ENCODE data around the gene PTBP1.
A peak's percentile ranks its signal among the peaks of the same experiment; 100 is the strongest.
"Not testable (repeated sequence)": the region's sequence is repeated elsewhere in the genome, so short reads cannot be mapped to it uniquely, and the experiment has no call there.

The PTBP1 gene

GRCh38 chr19:840519-841206 lies 43.4 kb downstream of the PTBP1 start, which contains the start of gene PRTN3:
PRTN3 (plus strand) TSS chr19:840999; CDS start chr19:841009, 10 bp downstream.
- Histone ChIP-seq H3K27ac (no peak within 1 kb of the TSS), H3K9me3 (replicated peaks in 1 of 11) (no peaks in the 10 kb centered on the region), H3K9ac (peak within 1 kb of the TSS in 1 of 11 experiments; percentile 49; a peak in 2 of 22 replicates), H4K20me1 (peaks cover 0 to 20% (median 0%) of the 10 kb centered on the region in 11 experiments; a peak in 7 of 22 replicates), H3K36me3 (no peaks in the 10 kb centered on the region), H3K4me1 (peaks cover 19 to 44% (median 30%) of the 10 kb centered on the region in 10 experiments), H3K4me2 (peak within 1 kb of the TSS; percentile 41 to 80 (median 74); a peak in 21 of 22 replicates), H3K4me3 (no peak within 1 kb of the TSS), H3K27me3 (peaks cover 40 to 60% (median 49%) of the 10 kb centered on the region in 11 experiments)
- peak in 1 of 11 experiments; percentile 18; a peak in 1 of 22 replicates for TF ChIP-seq Cebpa-rat (IDR thresholded peaks at IDR 0.05)

- peaks cover 19 to 40% (median 28%) of the 10 kb centered on the region in 10 experiments for H3K4me1 ChIP-seq
- not testable (repeated sequence) for H3K9me3 ChIP-seq (replicated peaks in 1 of 11); H3K27ac ChIP-seq; H3K36me3 ChIP-seq; H3K4me3 ChIP-seq; H3K4me2 ChIP-seq; H3K9ac ChIP-seq
- H3K27me3 ChIP-seq = peaks cover 54 to 71% (median 62%) of the 10 kb centered on the region in 11 experiments
- H4K20me1 ChIP-seq = peaks cover 0 to 32% (median 5%) of the 10 kb centered on the region in 11 experiments; a peak in 9 of 22 replicates
Observed at GRCh38 chr19:842802-843179, 45.5 kb downstream of the PTBP1 start.

- Histone ChIP-seq H3K27ac (no peak overlapping the region), H3K4me3 (no peak overlapping the region), H4K20me1 (peaks cover 0 to 33% (median 5%) of the 10 kb centered on the region in 11 experiments; a peak in 9 of 22 replicates), H3K36me3 (no peaks in the 10 kb centered on the region), H3K27me3 (peaks cover 59 to 76% (median 68%) of the 10 kb centered on the region in 11 experiments), H3K9ac (no peak overlapping the region), H3K9me3 (replicated peaks in 1 of 11) (no peaks in the 10 kb centered on the region), H3K4me1 (peaks cover 19 to 43% (median 32%) of the 10 kb centered on the region in 10 experiments), H3K4me2 (no peak overlapping the region)
- no peak for TF ChIP-seq Cebpa-rat (IDR thresholded peaks at IDR 0.05)
Observed at GRCh38 chr19:843180-843835, 46.1 kb downstream of the PTBP1 start.

GRCh38 chr19:843836-844545 lies 46.7 kb downstream of the PTBP1 start:
- no peak overlapping the region for H3K9ac ChIP-seq
- H3K4me1 ChIP-seq = peaks cover 16 to 38% (median 28%) of the 10 kb centered on the region in 10 experiments
- H4K20me1 ChIP-seq = peaks cover 0 to 33% (median 5%) of the 10 kb centered on the region in 11 experiments; a peak in 9 of 22 replicates
- H3K9me3 ChIP-seq (replicated peaks in 1 of 11) = no peaks in the 10 kb centered on the region
- no peak overlapping the region for H3K4me3 ChIP-seq
- no peak overlapping the region for H3K4me2 ChIP-seq
- H3K27me3 ChIP-seq = peaks cover 65 to 83% (median 74%) of the 10 kb centered on the region in 11 experiments
- H3K27ac ChIP-seq = no peak overlapping the region
- no peak for TF ChIP-seq Cebpa-rat (IDR thresholded peaks at IDR 0.05)
- no peaks in the 10 kb centered on the region for H3K36me3 ChIP-seq

- Histone ChIP-seq H3K4me2 (no peak overlapping the region), H3K9ac (no peak overlapping the region), H3K4me1 (peaks cover 10 to 33% (median 22%) of the 10 kb centered on the region in 10 experiments), H3K9me3 (replicated peaks in 1 of 11) (no peaks in the 10 kb centered on the region), H3K27me3 (peaks cover 70 to 89% (median 80%) of the 10 kb centered on the region in 11 experiments), H3K4me3 (no peak overlapping the region), H3K36me3 (no peaks in the 10 kb centered on the region), H4K20me1 (peaks cover 0 to 33% (median 5%) of the 10 kb centered on the region in 11 experiments; a peak in 9 of 22 replicates), H3K27ac (no peak overlapping the region)
- no peak for TF ChIP-seq Cebpa-rat (IDR thresholded peaks at IDR 0.05)
Observed at GRCh38 chr19:844546-844971, 47.3 kb downstream of the PTBP1 start.

- no peak overlapping the region for H3K4me3 ChIP-seq
Observed at GRCh38 chr19:845707-846521, 48.7 kb downstream of the PTBP1 start.

GRCh38 chr19:848386-848921 lies 51.2 kb downstream of the PTBP1 start:
- Histone ChIP-seq H3K9ac (no peak overlapping the region), H3K27me3 (peaks cover 72 to 94% (median 91%) of the 10 kb centered on the region in 11 experiments)

More at GRCh38 chr19:845707-846521, 48.7 kb downstream of the PTBP1 start:
- Histone ChIP-seq H3K9me3 (replicated peaks in 1 of 11) (no peaks in the 10 kb centered on the region), H3K27me3 (peaks cover 77 to 100% (median 93%) of the 10 kb centered on the region in 11 experiments), H3K4me2 (no peak overlapping the region), H3K27ac (no peak overlapping the region), H4K20me1 (peaks cover 0 to 33% (median 5%) of the 10 kb centered on the region in 11 experiments; a peak in 9 of 22 replicates), H3K4me1 (peaks cover 6 to 22% (median 9%) of the 10 kb centered on the region in 10 experiments; a peak in 18 of 20 replicates), H3K9ac (no peak overlapping the region), H3K36me3 (no peaks in the 10 kb centered on the region)
- TF ChIP-seq Cebpa-rat (IDR thresholded peaks at IDR 0.05) = no peak

GRCh38 chr19:849195-849594 lies 51.9 kb downstream of the PTBP1 start:
- not testable (repeated sequence) for H3K4me3 ChIP-seq; H3K4me2 ChIP-seq; H3K36me3 ChIP-seq; H3K27ac ChIP-seq; H3K9me3 ChIP-seq (replicated peaks in 1 of 11); H3K9ac ChIP-seq
- Histone ChIP-seq H3K27me3 (peaks cover 66 to 90% (median 85%) of the 10 kb centered on the region in 11 experiments), H4K20me1 (peaks cover 0 to 23% (median 0%) of the 10 kb centered on the region in 11 experiments; a peak in 8 of 22 replicates), H3K4me1 (peaks cover 5 to 22% (median 9%) of the 10 kb centered on the region in 10 experiments; a peak in 15 of 20 replicates)

More at GRCh38 chr19:848386-848921, 51.2 kb downstream of the PTBP1 start:
- no peaks in the 10 kb centered on the region for H3K9me3 ChIP-seq (replicated peaks in 1 of 11)
- peaks cover 5 to 22% (median 9%) of the 10 kb centered on the region in 10 experiments; a peak in 15 of 20 replicates for H3K4me1 ChIP-seq
- H4K20me1 ChIP-seq = peaks cover 0 to 28% (median 0%) of the 10 kb centered on the region in 11 experiments; a peak in 8 of 22 replicates
- H3K4me2 ChIP-seq = peak overlapping the region in 1 of 11 experiments; percentile 15; a peak in 2 of 22 replicates
- H3K36me3 ChIP-seq = no peaks in the 10 kb centered on the region
- no peak overlapping the region for H3K4me3 ChIP-seq
- no peak overlapping the region for H3K27ac ChIP-seq
- no peak for TF ChIP-seq Cebpa-rat (IDR thresholded peaks at IDR 0.05)
